Keratinocyte (primary cell): Measurements from ENCODE around the gene ZDHHC20. TPM values are rescaled to one million over a fixed set of nuclear protein-coding genes. Genes with fewer than 3 reads are reported as not detected.
A peak's percentile ranks its signal among the peaks of the same experiment; 100 is the strongest.
"Not testable (repeated sequence)": the region's sequence is repeated elsewhere in the genome, so short reads cannot be mapped to it uniquely, and the experiment has no call there.

Experiments
- DNase-seq: peaks from one replicate; pipeline ENCODE4 v3.0.0-alpha.2; 2011; ENCODE audit warnings: low read depth, missing footprints, low spot score
- FAIRE-seq: peaks from 2 replicates; lab custom pipeline; 2011; peaks lifted over from hg19 to GRCh38; lab: Jason Lieb, UNC
- H2AFZ ChIP-seq: 2 replicates; pipeline ENCODE4 v1.6.0; 2012; ENCODE audit warnings: low read length, control low read depth, inconsistent platforms; ENCODE audit not compliant: control insufficient read depth
- H3K27ac ChIP-seq: 2 replicates; pipeline ENCODE4 v1.5.1; 2011; ENCODE audit warnings: low read length; ENCODE audit not compliant: control insufficient read depth, insufficient read depth
- H3K27me3 ChIP-seq: 3 replicates; pipeline ENCODE4 v1.6.0; 2011; ENCODE audit warnings: low read length; ENCODE audit not compliant: control insufficient read depth, insufficient read depth; ENCODE audit errors: extremely low read depth
- H3K36me3 ChIP-seq, 2 experiments: 2 replicates in 1 of 2; 3 replicates in 1 of 2; pipeline ENCODE4 v1.5.1; 2011; ENCODE audit warnings: low read length in 2 of 2, mild to moderate bottlenecking in 1 of 2; ENCODE audit not compliant: control insufficient read depth in 2 of 2, insufficient read depth in 2 of 2; ENCODE audit errors: extremely low read depth in 1 of 2
- H3K4me1 ChIP-seq: 3 replicates; pipeline ENCODE4 v1.5.1; 2011; ENCODE audit warnings: low read length; ENCODE audit not compliant: control insufficient read depth, insufficient read depth; ENCODE audit errors: extremely low read depth
- H3K4me2 ChIP-seq: 3 replicates; pipeline ENCODE4 v1.6.0; 2011; ENCODE audit warnings: low read depth, low read length; ENCODE audit not compliant: control insufficient read depth, insufficient read depth; ENCODE audit errors: extremely low read depth
- H3K4me3 ChIP-seq, 3 experiments: fragments of 200-600 bp in 1 of 3; sonication (generic) in 1 of 3; 2 replicates in 2 of 3; 3 replicates in 1 of 3; pipeline ENCODE4 v1.5.1; 2011 to 2016; ENCODE audit warnings: low read length in 3 of 3, mild to moderate bottlenecking in 3 of 3, control low read depth in 2 of 3, inconsistent platforms in 1 of 3, low read depth in 1 of 3, mixed read lengths in 1 of 3, mixed run types in 1 of 3, moderate library complexity in 1 of 3; ENCODE audit not compliant: control insufficient read depth in 2 of 3, insufficient read depth in 2 of 3; ENCODE audit errors: extremely low read depth in 1 of 3
- H3K79me2 ChIP-seq: 2 replicates; pipeline ENCODE4 v1.6.0; 2012; ENCODE audit warnings: low read length; ENCODE audit not compliant: control insufficient read depth, insufficient read depth
- H3K9ac ChIP-seq: 3 replicates; pipeline ENCODE4 v1.6.0; 2011; ENCODE audit warnings: low read length; ENCODE audit not compliant: control insufficient read depth, insufficient read depth; ENCODE audit errors: extremely low read depth
- H3K9me1 ChIP-seq: 3 replicates; pipeline ENCODE4 v1.6.0; 2011; ENCODE audit warnings: low read length; ENCODE audit not compliant: control insufficient read depth, insufficient read depth; ENCODE audit errors: extremely low read depth
- H3K9me3 ChIP-seq: 2 replicates; pipeline ENCODE4 v1.5.1; 2012; ENCODE audit warnings: low read depth, low read length; ENCODE audit not compliant: control insufficient read depth
- H4K20me1 ChIP-seq: 3 replicates; pipeline ENCODE4 v1.6.0; 2011; ENCODE audit warnings: low read length; ENCODE audit not compliant: control insufficient read depth, insufficient read depth; ENCODE audit errors: extremely low read depth
- EZH2 ChIP-seq: IDR thresholded peaks from one replicate; pipeline ENCODE4 v1.6.1; 2012; ENCODE audit warnings: inconsistent platforms, mild to moderate bottlenecking, low read length, moderate library complexity
- dilution Hi-C: fragments of 300-500 bp; cut with MboI; formaldehyde crosslinking; loops from one replicate; pipeline ENCODE4 v1.7.0; 2020; ENCODE audit warnings: low sequenced_read_pairs; ENCODE audit not compliant: extremely low pct_ligation_motif_present
- polyA plus RNA-seq, 5 experiments: library from polyadenylated mRNA; depleted of rRNA in 3 of 5; stranded (reverse) in 3 of 5; stranded (forward) in 1 of 5; unstranded in 1 of 5; fragments of >200 nt; gene quantifications; 1 replicate in 1 of 5; 2 replicates in 3 of 5; 3 replicates in 1 of 5; pipeline versions ENCODE4 v1.2.1 to v1.2.3, GENCODE V29; 2011 to 2012; ENCODE audit warnings: missing spikeins in 2 of 5, low read depth in 1 of 5, low replicate concordance in 1 of 5
- TF ChIP-seq, protein P1 (sequence below), 3 experiments: IDR thresholded peaks in 1 of 3; conservative IDR thresholded peaks in 1 of 3; optimal IDR thresholded peaks in 1 of 3; 2 replicates in 2 of 3; 3 replicates in 1 of 3; pipeline versions ENCODE3 to v1.5.1; 2011; ENCODE audit warnings: low read length in 3 of 3, mild to moderate bottlenecking in 3 of 3, moderate library complexity in 2 of 3, control low read depth in 1 of 3, inconsistent platforms in 1 of 3; ENCODE audit not compliant: insufficient read depth in 2 of 3; ENCODE audit errors: extremely low read depth in 1 of 3

Gene ZDHHC20
- polyA plus RNA-seq, 1 donor (not counting 4 experiments of a cell fraction or from before 2014, with no cell fraction given) = 45.8 TPM

DNA sequence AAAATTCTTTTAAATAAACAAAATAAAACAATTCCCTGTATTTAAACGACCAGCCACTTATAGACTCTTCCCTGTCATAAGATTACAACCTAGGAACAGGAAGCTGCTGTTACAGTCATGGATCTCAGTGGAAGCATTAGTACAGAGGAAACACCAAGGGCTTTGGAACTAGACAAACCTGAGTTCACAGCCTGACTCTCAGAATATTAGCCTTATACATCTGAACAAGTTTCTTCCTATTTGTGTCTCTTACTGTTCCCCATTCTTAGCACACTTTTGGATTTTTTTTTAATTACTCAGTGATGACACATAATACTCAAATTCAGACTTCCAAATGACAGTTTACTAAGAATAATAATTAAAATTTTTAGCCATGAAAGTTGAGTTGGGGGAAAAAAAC, 46.1 kb downstream of the ZDHHC20 start:
- DNase-seq (no peak), FAIRE-seq (peak; percentile 72)
- H3K27ac ChIP-seq = no peak overlapping the region
- no peaks in the 10 kb centered on the region for H3K79me2 ChIP-seq
- no peaks in the 10 kb centered on the region for H3K27me3 ChIP-seq
- no peaks in the 10 kb centered on the region for H3K9me3 ChIP-seq
- H3K9me1 ChIP-seq = no peaks in the 10 kb centered on the region
- dilution Hi-C loops = no loop called here
- H3K36me3 ChIP-seq = peaks cover 0 to 10% of the 10 kb centered on the region in 2 experiments
- peak overlapping the region; percentile 22 for H3K4me2 ChIP-seq
- TF ChIP-seq, protein P1, sequence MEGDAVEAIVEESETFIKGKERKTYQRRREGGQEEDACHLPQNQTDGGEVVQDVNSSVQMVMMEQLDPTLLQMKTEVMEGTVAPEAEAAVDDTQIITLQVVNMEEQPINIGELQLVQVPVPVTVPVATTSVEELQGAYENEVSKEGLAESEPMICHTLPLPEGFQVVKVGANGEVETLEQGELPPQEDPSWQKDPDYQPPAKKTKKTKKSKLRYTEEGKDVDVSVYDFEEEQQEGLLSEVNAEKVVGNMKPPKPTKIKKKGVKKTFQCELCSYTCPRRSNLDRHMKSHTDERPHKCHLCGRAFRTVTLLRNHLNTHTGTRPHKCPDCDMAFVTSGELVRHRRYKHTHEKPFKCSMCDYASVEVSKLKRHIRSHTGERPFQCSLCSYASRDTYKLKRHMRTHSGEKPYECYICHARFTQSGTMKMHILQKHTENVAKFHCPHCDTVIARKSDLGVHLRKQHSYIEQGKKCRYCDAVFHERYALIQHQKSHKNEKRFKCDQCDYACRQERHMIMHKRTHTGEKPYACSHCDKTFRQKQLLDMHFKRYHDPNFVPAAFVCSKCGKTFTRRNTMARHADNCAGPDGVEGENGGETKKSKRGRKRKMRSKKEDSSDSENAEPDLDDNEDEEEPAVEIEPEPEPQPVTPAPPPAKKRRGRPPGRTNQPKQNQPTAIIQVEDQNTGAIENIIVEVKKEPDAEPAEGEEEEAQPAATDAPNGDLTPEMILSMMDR (optimal IDR thresholded peaks at IDR 0.05 in 1 of 3, IDR thresholded peaks at IDR 0.05 in 1 of 3, conservative IDR thresholded peaks at IDR 0.05 in 1 of 3; ENCODE audit: extremely low read depth in 1 of 3, insufficient read depth in 2 of 3, low read length in 3 of 3) = no peak
- no peak for TF ChIP-seq EZH2
- H4K20me1 ChIP-seq = no peaks in the 10 kb centered on the region
- no peak overlapping the region for H3K4me3 ChIP-seq
- no peak overlapping the region for H2AFZ ChIP-seq
- no peak overlapping the region for H3K9ac ChIP-seq
- peaks cover 7% of the 10 kb centered on the region for H3K4me1 ChIP-seq

DNA sequence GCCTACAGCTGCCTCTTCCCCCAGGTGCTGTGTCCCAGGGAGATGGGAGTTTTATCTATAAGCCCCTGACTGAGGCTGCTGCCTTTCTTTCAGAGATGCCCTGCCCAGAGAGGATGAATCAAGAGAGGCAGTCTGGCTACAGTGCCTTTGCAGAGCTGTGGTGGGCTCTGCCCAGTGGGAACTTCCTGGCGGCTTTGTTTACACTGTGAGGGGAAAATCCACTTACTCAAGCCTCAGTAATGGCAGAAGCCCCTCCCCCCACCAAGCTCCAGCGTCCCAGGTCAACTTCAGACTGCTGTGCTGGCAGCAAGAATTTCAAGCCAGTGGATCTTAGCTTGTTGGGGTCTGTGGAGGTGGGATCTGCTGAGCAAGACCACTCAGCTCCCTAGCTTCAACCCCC, 48.6 kb downstream of the ZDHHC20 start:
- FAIRE-seq, H3K27me3 ChIP-seq, H3K27ac ChIP-seq, H3K4me3 ChIP-seq, H3K9ac ChIP-seq, H3K79me2 ChIP-seq, H4K20me1 ChIP-seq, H3K36me3 ChIP-seq, H2AFZ ChIP-seq, dilution Hi-C loops, H3K9me3 ChIP-seq, H3K4me2 ChIP-seq, H3K4me1 ChIP-seq, DNase-seq, H3K9me1 ChIP-seq: not testable (repeated sequence)

DNA sequence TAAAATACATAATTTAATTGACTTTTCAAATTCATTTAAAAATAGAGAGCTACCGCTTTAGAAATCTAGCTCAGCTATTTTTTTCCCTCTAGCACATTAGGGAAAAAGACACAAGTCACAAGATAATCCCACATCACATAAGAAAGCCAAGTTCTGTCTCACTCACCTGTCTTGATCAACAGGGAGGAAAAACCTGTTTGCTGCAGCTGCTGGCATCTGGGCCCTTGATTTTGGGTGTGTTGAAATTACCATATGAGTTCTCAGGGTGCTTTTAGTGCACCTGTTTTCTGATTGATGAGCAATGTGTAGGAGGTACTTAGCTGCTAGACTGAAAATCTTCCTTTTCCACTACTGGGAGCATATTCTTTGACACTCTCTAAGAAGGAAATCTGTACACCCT, 53.8 kb downstream of the ZDHHC20 start:
- H3K36me3 ChIP-seq = peaks cover 0 to 1% of the 10 kb centered on the region in 2 experiments
- dilution Hi-C loops = no loop called here
- no peak for FAIRE-seq

More for the DNA sequence above, 53.8 kb downstream of the ZDHHC20 start:
- no peak overlapping the region for H3K27ac ChIP-seq
- peaks cover 3% of the 10 kb centered on the region for H3K4me1 ChIP-seq
- H3K9me1 ChIP-seq = no peaks in the 10 kb centered on the region
- H4K20me1 ChIP-seq = no peaks in the 10 kb centered on the region
- no peak overlapping the region for H3K9ac ChIP-seq
- no peaks in the 10 kb centered on the region for H3K79me2 ChIP-seq
- no peak overlapping the region for H2AFZ ChIP-seq
- TF ChIP-seq, protein P1 (optimal IDR thresholded peaks at IDR 0.05 in 1 of 3, IDR thresholded peaks at IDR 0.05 in 1 of 3, conservative IDR thresholded peaks at IDR 0.05 in 1 of 3; ENCODE audit: extremely low read depth in 1 of 3, insufficient read depth in 2 of 3, low read length in 3 of 3) = no peak
- no peak for TF ChIP-seq EZH2
- no peak overlapping the region for H3K4me3 ChIP-seq
- H3K4me2 ChIP-seq = no peak overlapping the region
- H3K9me3 ChIP-seq = no peaks in the 10 kb centered on the region
- no peaks in the 10 kb centered on the region for H3K27me3 ChIP-seq
- no peak for DNase-seq
